Measurements from ENCODE around the gene SLC38A5.

- TF ChIP-seq CTCF (IDR thresholded peaks at IDR 0.05): no peak
- no peak for TF ChIP-seq POLR2AphosphoS5 (IDR thresholded peaks at IDR 0.05)
Observed at GRCh38 chrX:48476919-48477318, 6.9 kb upstream of the SLC38A5 start.

All from suprapubic skin (tissue), 3 donors.